Mesenchymal stem cell (in vitro differentiated cells and primary cell): ENCODE measurements around the gene SASH3.

ENCODE experiments used
- DNase-seq: peaks from one replicate; pipeline ENCODE4 v3.0.0-alpha.2; 2013
- H2AFZ ChIP-seq: one replicate; pipeline ENCODE4 v1.6.1; 2013; ENCODE audit warnings: low read depth, mild to moderate bottlenecking, control low read depth, inconsistent platforms, low read length, moderate library complexity
- H2AK5ac ChIP-seq: 2 replicates; pipeline ENCODE4 v1.6.1; 2013; ENCODE audit warnings: low read length, moderate library complexity, mild to moderate bottlenecking, inconsistent platforms; ENCODE audit not compliant: severe bottlenecking
- H2BK120ac ChIP-seq: one replicate; pipeline ENCODE4 v1.6.1; 2013; ENCODE audit warnings: low read depth, mild to moderate bottlenecking, inconsistent platforms, low read length, moderate library complexity
- H2BK12ac ChIP-seq, 2 experiments: one replicate each; pipeline ENCODE4 v1.6.1; 2013; ENCODE audit warnings: inconsistent platforms in 2 of 2, low read length in 2 of 2, mild to moderate bottlenecking in 2 of 2, moderate library complexity in 2 of 2, control low read depth in 1 of 2
- H2BK15ac ChIP-seq: one replicate; pipeline ENCODE4 v1.6.1; 2013; ENCODE audit warnings: mild to moderate bottlenecking, low read depth, inconsistent platforms; ENCODE audit not compliant: poor library complexity, severe bottlenecking
- H2BK5ac ChIP-seq: 2 replicates; pipeline ENCODE4 v1.6.1; 2013; ENCODE audit warnings: low read depth, mild to moderate bottlenecking, low read length, control low read depth, inconsistent platforms; ENCODE audit not compliant: poor library complexity, severe bottlenecking
- H3K14ac ChIP-seq, 2 experiments: one replicate each; pipeline ENCODE4 v1.6.1; 2013; ENCODE audit warnings: inconsistent platforms in 2 of 2, low read length in 2 of 2, control low read depth in 1 of 2, mild to moderate bottlenecking in 1 of 2, moderate library complexity in 1 of 2
- H3K18ac ChIP-seq, 2 experiments: one replicate each; pipeline ENCODE4 v1.6.1; 2013; ENCODE audit warnings: inconsistent platforms in 2 of 2, low read length in 2 of 2, control low read depth in 1 of 2, low read depth in 1 of 2, mild to moderate bottlenecking in 1 of 2
- H3K23ac ChIP-seq, 2 experiments: one replicate each; pipeline ENCODE4 v1.6.1; 2013; ENCODE audit warnings: inconsistent platforms in 2 of 2, low read length in 2 of 2, mild to moderate bottlenecking in 2 of 2, moderate library complexity in 2 of 2, control low read depth in 1 of 2
- H3K27ac ChIP-seq: 2 replicates; pipeline ENCODE4 v1.5.1; 2013; ENCODE audit warnings: mild to moderate bottlenecking, moderate library complexity, low read length, control low read depth, inconsistent platforms; ENCODE audit not compliant: poor library complexity, severe bottlenecking
- H3K27me3 ChIP-seq, 2 experiments: 2 replicates each; pipeline versions ENCODE4 v1.6.1 to v1.7.0; 2013; ENCODE audit warnings: low read length in 2 of 2, mild to moderate bottlenecking in 2 of 2, moderate library complexity in 2 of 2, control low read depth in 1 of 2, inconsistent platforms in 1 of 2; ENCODE audit not compliant: control insufficient read depth in 1 of 2, insufficient read depth in 1 of 2
- H3K36me3 ChIP-seq, 2 experiments: 2 replicates each; pipeline versions ENCODE4 v1.6.1 to v1.7.0; 2013; ENCODE audit warnings: low read length in 2 of 2, control low read depth in 1 of 2, inconsistent platforms in 1 of 2, low read depth in 1 of 2, mild to moderate bottlenecking in 1 of 2; ENCODE audit not compliant: insufficient read depth in 2 of 2, control insufficient read depth in 1 of 2
- H3K4ac ChIP-seq, 2 experiments: one replicate each; pipeline ENCODE4 v1.6.1; 2013; ENCODE audit warnings: inconsistent platforms in 2 of 2, low read length in 2 of 2, mild to moderate bottlenecking in 2 of 2, moderate library complexity in 2 of 2, control low read depth in 1 of 2, low read depth in 1 of 2
- H3K4me1 ChIP-seq: 2 replicates; pipeline ENCODE4 v1.6.1; 2013; ENCODE audit warnings: low read depth, low read length, control low read depth; ENCODE audit not compliant: control insufficient read depth, insufficient read depth
- H3K4me2 ChIP-seq: 2 replicates; pipeline ENCODE4 v1.6.1; 2013; ENCODE audit warnings: low read length, mild to moderate bottlenecking, inconsistent platforms; ENCODE audit not compliant: poor library complexity, severe bottlenecking
- H3K4me3 ChIP-seq, 2 experiments: 2 replicates each; pipeline versions ENCODE4 v1.5.1 to v1.7.0; 2013; ENCODE audit warnings: low read length in 2 of 2, mild to moderate bottlenecking in 2 of 2, control low read depth in 1 of 2, low read depth in 1 of 2; ENCODE audit not compliant: insufficient read depth in 1 of 2
- H3K79me1 ChIP-seq: replicated peaks from 2 replicates; pipeline ENCODE4 v1.6.1; 2013; ENCODE audit warnings: mild to moderate bottlenecking, control low read depth, low read length, inconsistent platforms; ENCODE audit not compliant: poor library complexity, severe bottlenecking
- H3K9ac ChIP-seq: 2 replicates; pipeline ENCODE4 v1.7.0; 2013; ENCODE audit warnings: mild to moderate bottlenecking, low read length, moderate library complexity
- H3K9me3 ChIP-seq: 2 replicates; pipeline ENCODE4 v1.7.0; 2013; ENCODE audit warnings: mild to moderate bottlenecking, low read length; ENCODE audit not compliant: control insufficient read depth
- H4K8ac ChIP-seq: one replicate; pipeline ENCODE4 v1.6.1; 2013; ENCODE audit warnings: inconsistent platforms, mild to moderate bottlenecking, low read length, moderate library complexity
- H4K91ac ChIP-seq: one replicate; pipeline ENCODE4 v1.6.1; 2013; ENCODE audit warnings: mild to moderate bottlenecking, low read length, inconsistent platforms
- WGBS: methylation state at CpG from one replicate; pipeline ENCODE4 v1.1.7; 2013; ENCODE audit warnings: mixed read lengths; 5-methylcytosine and 5-hydroxymethylcytosine counted together

The SASH3 gene

DNA sequence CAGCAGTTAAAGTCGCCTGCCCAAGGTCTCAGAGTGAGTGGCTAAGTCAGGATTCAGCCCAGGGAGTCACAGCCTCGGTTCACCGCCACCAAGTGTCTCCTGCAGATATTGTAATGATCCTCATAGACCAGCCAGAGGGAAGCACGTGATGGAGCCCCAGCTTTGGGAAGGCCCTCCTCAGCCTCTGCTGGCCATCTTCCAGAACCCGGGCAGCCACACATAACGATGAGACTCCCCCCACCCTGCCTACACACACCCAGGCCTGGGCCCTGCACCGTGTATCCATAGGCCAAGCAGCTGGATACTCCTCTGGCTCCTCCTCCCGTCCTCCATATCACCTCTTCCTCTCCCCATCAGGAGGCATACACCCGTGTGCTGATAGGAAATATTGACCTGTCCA lies 19.6 kb upstream of the SASH3 start:
- 88% methylated on average over 9 of the region's 9 CpGs for WGBS
- H3K18ac ChIP-seq = no peak overlapping the region
- H3K27ac ChIP-seq = no peak overlapping the region
- H2BK120ac ChIP-seq = no peak overlapping the region
- H2BK12ac ChIP-seq = no peak overlapping the region
- H2BK15ac ChIP-seq = no peak overlapping the region
- no peak overlapping the region for H3K23ac ChIP-seq
- no peak for DNase-seq
- no peaks in the 10 kb centered on the region for H3K36me3 ChIP-seq
- peaks cover 0 to 33% of the 10 kb centered on the region in 2 experiments for H3K27me3 ChIP-seq
- H3K4me2 ChIP-seq = no peak overlapping the region
- no peak overlapping the region for H4K91ac ChIP-seq
- H3K4ac ChIP-seq = no peak overlapping the region
- H3K9ac ChIP-seq = peak overlapping the region; percentile 75
- H3K4me3 ChIP-seq = no peak overlapping the region
- no peak overlapping the region for H3K14ac ChIP-seq
- H3K79me1 ChIP-seq = no peaks in the 10 kb centered on the region
- no peaks in the 10 kb centered on the region for H3K9me3 ChIP-seq
- H2AK5ac ChIP-seq = no peak overlapping the region
- no peak overlapping the region for H2BK5ac ChIP-seq
- H2AFZ ChIP-seq = no peak overlapping the region
- peaks cover 13% of the 10 kb centered on the region for H3K4me1 ChIP-seq
- H4K8ac ChIP-seq = no peak overlapping the region

DNA sequence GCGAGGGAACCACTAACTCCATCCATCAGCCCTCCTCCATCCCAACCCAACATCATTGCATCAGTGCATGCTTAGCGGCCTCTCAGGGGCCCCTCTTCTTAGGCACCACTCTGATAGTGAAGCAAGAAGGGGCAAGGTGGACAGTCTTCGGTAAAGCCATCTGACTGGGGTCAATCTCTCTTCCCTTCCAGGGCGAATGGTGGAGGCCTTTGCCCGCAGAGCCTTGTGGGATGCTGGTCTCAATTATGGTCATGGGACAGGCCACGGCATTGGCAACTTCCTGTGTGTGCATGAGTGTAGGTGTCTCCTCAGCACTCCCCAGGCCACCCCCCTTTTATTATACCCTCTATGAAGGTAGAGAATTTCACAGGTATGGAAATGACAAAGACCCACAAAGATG lies 18.8 kb upstream of the SASH3 start:
- no peak overlapping the region for H3K9ac ChIP-seq
- H2BK120ac ChIP-seq = no peak overlapping the region
- no peak overlapping the region for H4K91ac ChIP-seq
- H3K9me3 ChIP-seq = no peaks in the 10 kb centered on the region
- H3K14ac ChIP-seq = no peak overlapping the region
- peaks cover 13% of the 10 kb centered on the region for H3K4me1 ChIP-seq
- no peak for DNase-seq
- H4K8ac ChIP-seq = no peak overlapping the region
- no peak overlapping the region for H3K4me2 ChIP-seq
- no peak overlapping the region for H2AK5ac ChIP-seq
- no peak overlapping the region for H2BK5ac ChIP-seq
- H3K4me3 ChIP-seq = no peak overlapping the region
- H3K79me1 ChIP-seq = no peaks in the 10 kb centered on the region
- 100% methylated on average over 1 of the region's 6 CpGs for WGBS
- H2BK15ac ChIP-seq = no peak overlapping the region
- no peak overlapping the region for H2AFZ ChIP-seq
- no peak overlapping the region for H3K23ac ChIP-seq
- no peak overlapping the region for H3K18ac ChIP-seq
- no peak overlapping the region for H3K4ac ChIP-seq
- no peaks in the 10 kb centered on the region for H3K36me3 ChIP-seq
- peaks cover 0 to 25% of the 10 kb centered on the region in 2 experiments for H3K27me3 ChIP-seq
- no peak overlapping the region for H3K27ac ChIP-seq
- H2BK12ac ChIP-seq = no peak overlapping the region

DNA sequence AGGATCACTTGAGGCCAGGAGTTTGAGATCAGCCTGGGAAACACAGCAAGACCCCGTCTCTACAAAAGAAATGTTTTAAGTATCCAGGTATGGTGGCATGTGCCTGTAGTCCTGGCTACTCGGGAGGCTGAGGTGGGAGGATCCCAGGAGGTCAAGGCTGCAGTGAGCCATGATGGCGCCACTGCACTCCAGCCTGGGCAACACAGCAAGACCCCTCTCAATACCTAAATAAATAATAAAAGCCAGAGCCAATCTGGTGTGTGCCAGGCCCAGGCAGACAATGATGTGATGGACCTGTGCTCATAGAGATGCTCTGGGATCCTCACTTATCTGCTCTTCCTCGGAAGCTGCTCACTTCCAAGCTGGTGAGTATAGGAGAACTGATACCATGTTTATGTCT lies 18.2 kb upstream of the SASH3 start:
- Histone ChIP-seq H3K14ac (no peak overlapping the region), H3K27me3 (peaks cover 0 to 19% of the 10 kb centered on the region in 2 experiments), H3K4me2 (no peak overlapping the region), H3K4ac (no peak overlapping the region), H2BK5ac (no peak overlapping the region), H3K23ac (no peak overlapping the region), H3K27ac (no peak overlapping the region), H4K8ac (no peak overlapping the region), H3K79me1 (no peaks in the 10 kb centered on the region), H3K18ac (no peak overlapping the region), H3K4me3 (no peak overlapping the region), H3K4me1 (peaks cover 13% of the 10 kb centered on the region), H3K36me3 (no peaks in the 10 kb centered on the region), H2BK12ac (no peak overlapping the region), H2BK120ac (no peak overlapping the region), H3K9me3 (no peaks in the 10 kb centered on the region), H4K91ac (no peak overlapping the region), H2BK15ac (no peak overlapping the region), H3K9ac (no peak overlapping the region), H2AK5ac (no peak overlapping the region), H2AFZ (no peak overlapping the region)
- WGBS = 83% methylated on average over 1 of the region's 4 CpGs
- DNase-seq = no peak

DNA sequence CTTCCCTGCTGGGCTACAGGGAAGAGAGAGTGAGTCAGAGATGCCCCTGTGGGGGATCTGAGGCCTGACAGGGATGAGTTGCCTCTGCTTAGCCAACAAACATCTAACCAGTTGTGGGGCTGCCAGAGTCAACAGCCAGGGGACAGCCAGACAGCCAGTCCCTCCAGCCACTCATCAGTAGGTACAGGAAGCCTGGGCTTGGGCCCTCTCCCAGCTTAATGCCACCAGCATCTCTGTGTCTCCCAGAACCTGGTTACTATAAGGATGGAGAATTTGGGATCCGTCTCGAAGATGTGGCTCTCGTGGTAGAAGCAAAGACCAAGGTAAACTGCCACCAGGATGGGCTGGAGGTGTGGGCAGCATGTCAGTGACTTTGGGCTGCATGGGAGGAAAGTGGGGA lies 17.3 kb upstream of the SASH3 start:
- Histone ChIP-seq H3K4me2 (no peak overlapping the region), H3K4me1 (peaks cover 13% of the 10 kb centered on the region), H3K36me3 (no peaks in the 10 kb centered on the region), H2BK15ac (no peak overlapping the region), H2BK120ac (no peak overlapping the region), H3K14ac (no peak overlapping the region), H3K23ac (no peak overlapping the region), H3K27me3 (peaks cover 0 to 19% of the 10 kb centered on the region in 2 experiments), H3K27ac (no peak overlapping the region), H2AFZ (no peak overlapping the region), H4K91ac (no peak overlapping the region), H3K79me1 (no peaks in the 10 kb centered on the region), H4K8ac (no peak overlapping the region), H3K4me3 (no peak overlapping the region), H2AK5ac (no peak overlapping the region), H2BK12ac (no peak overlapping the region), H3K9me3 (no peaks in the 10 kb centered on the region), H2BK5ac (no peak overlapping the region), H3K9ac (no peak overlapping the region), H3K18ac (no peak overlapping the region), H3K4ac (no peak overlapping the region)
- no peak for DNase-seq
- WGBS = 100% methylated on average over 3 of the region's 3 CpGs
